ENCODE results near the gene SH3BP5.

The SH3BP5 gene

DNA sequence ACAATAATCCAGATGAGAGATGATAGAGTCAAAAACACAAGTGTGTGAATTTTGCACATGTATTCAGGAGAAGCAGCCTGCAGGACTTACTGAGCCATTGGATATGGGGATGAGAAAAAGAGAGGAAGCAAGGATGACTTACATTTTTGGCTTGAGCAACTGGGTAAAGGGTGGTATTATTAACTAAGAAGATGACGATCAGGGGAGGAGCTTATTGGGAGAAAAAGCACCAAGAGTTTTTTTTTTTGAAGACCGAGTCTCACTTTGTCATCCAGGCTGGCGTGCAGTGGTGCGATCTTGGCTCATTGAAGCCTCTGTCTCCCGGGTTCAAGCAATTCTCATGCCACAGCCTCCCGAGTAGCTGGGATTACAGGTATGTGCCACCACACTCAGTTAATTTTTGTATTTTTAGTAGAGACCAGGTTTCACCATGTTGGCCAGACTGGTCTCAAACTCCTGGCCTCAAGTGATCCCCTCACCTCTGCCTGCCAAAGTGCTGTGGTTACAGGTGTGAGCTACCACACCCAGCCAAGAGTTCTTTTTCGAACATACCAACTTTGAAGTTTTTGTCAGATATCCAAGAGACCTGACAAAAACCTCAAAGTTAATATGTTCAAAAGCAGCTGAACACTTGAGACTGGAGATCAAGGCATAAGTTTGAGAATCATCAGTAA is 14.8 kb upstream of the SH3BP5 start:
- DNase-seq, result no peak

DNA sequence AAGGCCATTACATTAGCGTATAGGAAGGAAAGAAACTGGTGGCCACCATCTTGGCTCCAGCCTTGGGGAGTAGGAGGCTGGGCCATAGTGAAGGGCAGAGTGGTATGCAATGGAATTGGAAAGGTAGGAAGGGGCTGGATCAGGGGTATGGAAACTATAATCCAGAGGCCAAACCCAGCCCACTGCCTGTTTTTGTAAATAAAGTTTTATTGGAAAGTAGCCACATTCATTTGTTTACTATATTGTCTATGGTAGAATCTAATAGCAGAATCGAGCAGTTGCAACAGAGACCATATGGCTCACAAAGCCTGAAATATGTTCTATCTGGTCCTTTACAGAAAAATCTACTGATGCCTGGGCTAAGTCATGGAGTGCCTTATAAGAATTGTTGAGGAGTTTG is 14.1 kb upstream of the SH3BP5 start:
- DNase-seq, result no peak

DNA sequence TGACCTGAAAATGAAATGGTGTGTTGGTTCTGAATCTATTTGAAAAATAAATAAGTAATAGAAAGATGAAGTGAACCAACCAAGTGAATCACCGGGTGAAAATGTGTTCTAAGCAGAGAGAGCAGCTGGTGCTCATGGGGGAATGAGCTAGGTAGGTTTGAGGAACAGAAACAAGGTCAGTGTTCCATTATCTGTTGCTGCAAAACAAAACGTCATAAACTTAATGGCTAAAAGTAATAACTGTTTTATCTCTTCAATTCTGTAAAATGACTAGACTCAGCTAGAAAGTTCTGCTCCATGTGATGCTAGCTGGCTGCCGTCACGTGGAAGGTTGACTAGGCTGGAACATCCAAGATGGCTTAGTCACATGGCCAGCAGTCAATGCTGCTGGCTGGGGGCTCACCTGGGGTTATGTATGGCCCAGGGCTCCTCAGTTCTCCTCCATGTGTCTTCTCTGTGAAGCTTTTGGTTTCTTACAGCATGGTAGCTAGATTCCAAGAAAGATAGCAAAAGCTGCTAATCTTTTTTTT is 13.3 kb upstream of the SH3BP5 start:
- no peak for DNase-seq

DNA sequence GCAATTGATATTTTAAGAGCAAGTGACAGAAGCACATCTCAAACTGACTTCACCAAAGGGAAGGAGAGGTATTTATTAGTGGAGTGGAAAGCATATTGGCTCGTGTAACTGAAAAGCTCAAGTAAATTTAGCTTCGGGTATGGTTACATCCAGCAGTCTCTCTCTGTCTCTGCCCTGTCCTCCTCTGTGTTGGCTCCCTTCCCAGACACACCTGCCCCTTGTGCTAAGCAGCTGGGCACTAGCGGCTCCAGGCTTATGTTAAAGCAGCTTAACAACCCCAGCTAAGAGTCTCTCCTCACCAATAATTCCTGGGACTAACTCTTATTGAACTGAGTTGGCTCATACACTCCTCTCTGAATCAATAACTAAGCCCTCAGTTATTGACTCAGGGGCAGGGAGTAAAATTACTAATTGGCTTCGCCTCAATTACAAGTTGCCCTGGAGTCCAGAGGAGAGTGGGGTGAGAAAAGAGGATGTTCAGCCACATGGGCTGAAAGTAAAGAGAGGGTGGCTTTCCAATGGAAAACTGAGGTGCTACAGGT is 12.8 kb upstream of the SH3BP5 start:
- no peak for DNase-seq

DNA sequence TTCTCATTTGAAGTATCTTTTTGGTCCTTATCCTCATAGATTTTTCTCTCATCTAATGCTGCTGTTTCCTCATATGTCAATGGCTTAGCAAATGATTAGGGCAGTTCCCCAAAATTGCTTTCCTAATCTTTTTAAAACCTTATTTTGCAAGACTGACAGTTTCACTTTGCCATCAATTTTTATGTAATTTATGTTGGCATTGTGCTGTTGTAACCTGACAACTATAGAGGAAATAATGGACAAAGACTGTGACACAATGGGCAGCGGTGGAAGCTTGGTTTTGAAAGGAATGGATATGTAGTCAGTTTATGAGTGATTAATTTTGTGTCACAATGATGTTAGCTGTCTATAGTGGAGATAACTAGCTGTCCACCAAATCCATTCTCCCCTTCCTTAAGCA is 10.6 kb upstream of the SH3BP5 start:
- DNase-seq, result no peak

DNA sequence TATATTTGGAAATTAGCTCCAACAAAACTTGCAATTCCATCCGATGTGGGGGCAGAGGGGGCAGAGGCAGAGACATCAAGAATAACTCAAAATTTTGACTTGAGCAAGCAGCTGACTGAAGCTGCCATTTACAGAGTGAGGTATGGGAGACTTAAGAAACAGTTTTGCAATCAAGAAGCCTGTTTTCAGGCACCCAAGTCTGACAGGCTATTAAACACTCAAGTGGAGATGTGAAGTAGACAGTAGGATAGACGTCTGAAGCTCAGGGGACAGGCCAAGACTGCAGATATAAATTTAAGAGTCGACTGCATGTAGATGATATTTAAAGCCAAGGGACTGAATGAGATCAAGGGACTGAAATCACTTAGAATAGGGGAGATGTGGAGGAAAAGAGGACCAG is 9.9 kb upstream of the SH3BP5 start:
- no peak for DNase-seq

DNA sequence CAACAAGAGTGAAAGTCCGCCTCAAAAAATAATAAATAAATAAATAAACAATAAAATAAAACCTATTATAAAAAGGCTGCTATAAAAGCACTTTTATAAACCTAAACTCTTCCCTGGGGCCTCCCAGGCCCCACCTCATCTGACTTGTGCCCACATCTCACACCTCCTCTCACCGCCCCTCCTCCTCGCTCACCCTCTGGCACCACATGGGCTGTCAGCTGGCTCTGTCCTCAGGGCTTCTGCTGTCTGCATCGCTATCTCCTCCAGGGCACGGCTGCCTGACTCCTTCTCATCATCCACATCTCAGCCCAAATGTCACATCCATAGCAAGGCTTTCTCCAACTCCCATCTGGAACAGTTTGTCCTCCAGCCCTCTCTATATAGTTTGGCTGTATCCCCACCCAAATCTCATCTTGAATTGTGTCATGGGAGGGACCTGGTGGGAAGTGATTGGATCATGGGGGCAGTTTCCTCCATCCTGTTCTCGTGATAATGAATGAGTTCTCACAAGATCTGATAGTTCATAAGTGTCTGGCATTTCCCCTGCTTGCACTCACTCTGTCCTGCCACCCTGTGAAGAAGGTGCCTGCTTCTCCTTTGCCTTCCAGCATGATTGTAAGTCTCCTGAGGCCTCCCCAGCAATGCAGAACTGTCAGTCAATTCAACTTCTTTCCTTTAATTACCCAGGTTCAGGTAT is 8.8 kb upstream of the SH3BP5 start:
- DNase-seq, result no peak

DNA sequence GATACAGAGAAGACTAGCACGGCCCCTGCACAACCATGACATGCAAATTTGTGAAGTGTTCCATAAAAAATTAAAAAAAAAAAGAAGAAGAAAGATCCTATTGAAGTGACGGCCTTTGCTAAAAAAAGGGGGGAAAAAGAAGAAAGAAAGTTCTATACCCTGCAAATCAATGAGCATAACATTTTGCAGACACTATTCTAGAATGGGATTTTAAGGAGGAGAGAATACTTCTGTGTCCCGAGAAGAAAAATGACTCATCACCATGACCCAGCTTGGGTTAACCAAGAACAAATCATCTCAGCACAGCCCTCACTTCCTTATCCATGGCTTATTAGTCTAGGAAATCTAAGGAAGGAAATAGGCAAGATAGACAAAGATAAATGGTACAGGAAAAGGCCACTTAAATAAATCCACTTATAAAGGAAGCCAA is 7.4 kb upstream of the SH3BP5 start:
- peak; percentile 64 for DNase-seq

DNA sequence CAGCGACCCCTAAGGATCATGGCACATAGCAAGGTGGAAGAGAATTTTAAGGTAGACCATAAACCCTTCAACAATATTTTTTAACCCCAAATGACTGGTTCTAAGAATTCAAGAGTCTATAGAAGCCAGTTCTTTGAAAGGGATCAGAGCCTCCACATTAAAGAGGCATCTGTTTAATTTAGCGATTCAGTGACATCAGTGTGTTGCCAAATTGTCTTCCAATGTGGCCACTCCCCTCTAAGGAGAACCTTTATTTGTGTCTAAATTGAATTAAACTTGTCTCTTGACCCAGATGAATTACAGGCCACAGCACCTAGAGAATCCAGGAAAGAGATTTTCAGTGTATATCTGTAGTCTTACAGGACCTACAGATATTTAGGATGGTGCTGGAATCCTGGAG is 6.6 kb upstream of the SH3BP5 start:
- no peak for DNase-seq

DNA sequence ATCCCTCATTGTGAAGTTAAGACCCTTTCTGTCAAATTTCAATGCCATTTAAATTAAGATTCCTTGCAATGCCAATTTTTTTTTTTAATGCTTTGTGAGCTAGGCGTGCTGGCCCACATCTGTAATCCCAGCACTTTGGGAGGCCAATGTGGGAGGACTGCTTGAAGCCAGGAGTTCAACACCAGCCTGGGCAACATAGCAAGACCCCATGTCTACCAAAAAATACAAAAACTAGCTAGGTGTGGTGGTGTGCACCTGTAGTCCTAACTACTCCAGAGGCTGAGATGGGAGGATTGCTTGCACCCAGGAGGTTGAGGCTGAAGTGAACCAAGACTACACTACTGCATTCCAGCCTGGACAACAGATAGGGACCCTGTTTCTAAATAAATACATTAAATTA is 5.6 kb upstream of the SH3BP5 start:
- DNase-seq, result no peak

DNA sequence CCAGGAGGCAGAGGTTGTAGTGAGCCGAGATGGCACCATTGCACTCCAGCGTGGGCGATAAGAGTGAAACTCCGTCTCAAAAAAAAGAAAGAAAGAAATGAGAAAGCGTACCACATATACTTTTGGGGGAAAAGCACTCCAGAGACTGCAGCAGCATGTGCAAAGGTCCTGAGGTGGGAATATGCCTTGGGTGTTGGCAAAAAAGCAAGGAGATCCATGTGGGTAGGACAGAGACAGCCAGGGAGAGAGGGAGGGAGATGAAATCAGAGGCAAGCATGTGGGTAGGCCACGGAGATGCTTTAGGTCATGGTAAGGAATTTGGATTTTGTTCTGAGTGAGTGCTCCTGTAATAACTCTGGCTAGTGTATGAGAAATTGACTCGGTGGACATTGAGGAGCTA is 3.7 kb upstream of the SH3BP5 start:
- DNase-seq, result no peak

DNA sequence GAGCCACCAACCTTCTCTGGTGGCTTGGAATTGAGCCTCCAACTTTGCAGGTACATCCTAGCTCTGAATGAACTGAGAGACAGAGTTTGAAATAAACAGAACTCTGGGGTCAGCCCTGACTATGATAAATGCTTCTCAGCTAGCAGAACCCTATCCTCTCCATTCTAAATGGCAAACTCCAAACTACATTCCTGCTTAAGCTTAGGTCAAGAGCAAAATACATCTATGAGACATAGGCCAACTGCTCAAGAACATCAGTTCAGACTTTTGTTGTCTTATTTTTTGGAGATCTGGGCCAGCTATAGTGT is 1.5 kb upstream of the SH3BP5 start:
- no peak for DNase-seq

DNA sequence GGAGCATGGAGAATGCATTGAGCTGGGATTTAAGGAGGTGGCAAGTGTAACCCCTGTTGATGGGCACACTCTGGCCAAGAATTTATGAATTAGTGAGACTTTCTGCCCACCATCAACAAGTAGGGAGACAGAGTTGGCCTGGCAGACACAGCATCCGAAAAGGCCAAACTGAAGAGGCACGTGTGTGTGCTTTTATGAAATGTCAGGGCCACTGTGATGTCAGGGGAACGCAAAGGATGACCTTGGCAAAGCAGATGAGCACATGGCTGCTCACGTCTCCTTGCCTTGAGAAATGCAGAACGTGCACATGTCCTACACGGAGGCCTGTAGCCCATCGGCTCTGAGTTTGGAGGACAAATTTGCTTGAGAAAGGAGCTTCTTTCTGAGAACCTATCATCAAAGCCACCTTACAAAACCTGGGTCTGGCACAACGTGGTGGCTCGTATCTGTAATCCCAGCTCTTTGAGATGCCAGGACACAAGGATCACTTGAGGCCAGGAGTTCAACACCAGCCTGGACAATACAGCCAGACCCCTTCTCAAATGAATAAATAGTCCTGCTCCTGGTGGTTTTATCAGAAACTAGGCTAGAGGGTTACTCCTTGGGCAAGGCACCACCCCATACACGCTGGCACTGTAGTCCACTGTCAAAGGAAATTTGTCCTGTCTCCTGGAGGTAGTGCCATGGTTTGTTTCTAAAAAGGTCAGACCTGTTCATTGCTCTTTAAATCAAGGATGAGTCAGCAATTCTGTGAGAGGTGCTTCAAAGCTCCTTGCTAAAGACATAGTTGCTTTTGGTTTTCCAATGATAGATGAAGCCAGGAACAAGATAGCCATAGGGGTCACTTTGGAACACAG is 941 bp upstream of the SH3BP5 start:
- no peak for DNase-seq

DNA sequence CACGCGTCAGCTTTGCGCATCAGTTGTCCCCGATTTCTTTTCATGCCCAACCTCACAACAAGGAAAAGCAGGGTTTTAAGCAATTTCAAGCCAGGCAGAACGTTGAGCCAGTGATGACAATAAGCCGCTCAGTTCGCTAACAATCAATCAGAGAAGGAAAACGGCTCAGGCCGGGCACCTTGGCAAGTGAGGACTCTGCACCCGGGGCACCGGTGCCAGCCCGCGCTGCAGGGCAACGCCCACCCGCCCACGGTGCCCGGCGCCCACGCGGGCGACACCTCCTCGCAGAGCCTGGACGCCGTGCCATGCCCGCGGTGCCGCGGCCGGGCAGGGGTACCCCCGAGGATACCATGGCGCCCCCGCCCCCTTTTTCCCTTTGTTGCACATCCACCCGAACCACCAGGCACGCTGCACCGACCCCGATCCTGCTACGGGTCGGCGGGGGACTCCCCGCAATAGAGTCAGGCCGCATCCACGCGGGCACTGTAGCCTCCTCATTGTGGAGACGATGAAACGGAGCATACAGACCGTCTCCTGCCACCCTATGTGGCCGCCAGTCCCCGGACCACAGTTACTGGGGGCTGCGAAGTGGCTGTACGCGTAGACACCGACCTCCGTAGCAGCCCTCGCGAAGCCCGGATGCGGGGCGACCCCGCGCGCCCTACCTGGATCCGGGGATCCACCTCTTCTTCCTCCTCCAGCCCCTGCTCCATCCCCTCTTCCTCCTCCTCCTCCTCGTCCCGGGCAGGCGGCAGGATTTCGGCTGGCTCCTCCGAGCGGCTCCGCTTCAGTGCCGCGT is 581 bp downstream of the SH3BP5 start:
- DNase-seq, result no peak

DNA sequence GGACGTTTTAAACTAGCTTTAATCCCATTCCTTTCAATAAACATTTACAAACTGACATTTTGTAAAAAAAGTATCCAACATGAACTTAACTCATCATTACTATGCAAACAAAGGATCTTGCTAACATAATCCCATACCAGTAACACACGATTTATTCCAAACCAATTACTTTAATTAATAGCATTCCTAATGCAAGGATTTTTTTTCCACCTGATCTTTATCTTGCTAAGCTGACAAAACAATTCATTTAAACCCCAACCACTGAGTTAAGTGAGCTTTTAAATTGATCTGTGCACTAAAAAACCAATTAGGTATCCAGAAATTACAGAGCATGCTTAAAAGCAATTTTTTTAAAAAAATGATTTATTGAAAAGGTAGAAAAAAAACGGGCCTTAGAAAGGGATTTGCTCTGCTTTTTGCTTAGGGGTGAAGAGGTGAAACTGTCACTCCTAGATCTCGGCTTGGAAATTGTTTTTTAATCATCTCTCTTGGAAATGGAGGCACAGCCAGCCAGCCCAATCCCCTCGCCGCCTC is 1.2 kb downstream of the SH3BP5 start:
- DNase-seq, result no peak

DNA sequence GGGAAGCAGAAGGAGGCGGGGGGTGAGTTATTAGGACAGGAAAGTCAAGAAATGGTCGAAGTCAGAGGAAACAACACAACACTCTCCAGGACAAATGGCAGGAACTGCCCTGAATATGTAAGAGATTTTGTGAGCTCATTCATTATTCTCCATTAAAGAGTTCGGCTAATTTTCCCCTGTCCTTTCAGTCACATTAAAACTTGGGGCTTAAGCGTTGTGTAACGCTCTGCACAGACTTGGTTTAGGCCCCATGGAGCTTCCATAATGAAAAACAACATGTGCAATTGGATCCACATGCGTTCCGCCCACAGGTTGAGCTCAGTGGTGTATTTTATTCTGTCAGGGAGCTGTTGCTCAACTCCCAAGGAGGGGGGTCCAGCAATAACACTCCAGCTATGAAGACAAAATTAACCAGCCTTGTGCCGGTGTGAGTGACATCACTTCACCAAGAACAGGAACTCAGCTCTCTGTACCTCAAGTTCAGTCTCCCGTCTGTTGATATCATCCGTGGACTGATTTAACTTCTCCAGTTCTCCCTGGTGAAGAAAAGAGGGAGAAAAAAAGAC is 2.3 kb downstream of the SH3BP5 start:
- no peak for DNase-seq

DNA sequence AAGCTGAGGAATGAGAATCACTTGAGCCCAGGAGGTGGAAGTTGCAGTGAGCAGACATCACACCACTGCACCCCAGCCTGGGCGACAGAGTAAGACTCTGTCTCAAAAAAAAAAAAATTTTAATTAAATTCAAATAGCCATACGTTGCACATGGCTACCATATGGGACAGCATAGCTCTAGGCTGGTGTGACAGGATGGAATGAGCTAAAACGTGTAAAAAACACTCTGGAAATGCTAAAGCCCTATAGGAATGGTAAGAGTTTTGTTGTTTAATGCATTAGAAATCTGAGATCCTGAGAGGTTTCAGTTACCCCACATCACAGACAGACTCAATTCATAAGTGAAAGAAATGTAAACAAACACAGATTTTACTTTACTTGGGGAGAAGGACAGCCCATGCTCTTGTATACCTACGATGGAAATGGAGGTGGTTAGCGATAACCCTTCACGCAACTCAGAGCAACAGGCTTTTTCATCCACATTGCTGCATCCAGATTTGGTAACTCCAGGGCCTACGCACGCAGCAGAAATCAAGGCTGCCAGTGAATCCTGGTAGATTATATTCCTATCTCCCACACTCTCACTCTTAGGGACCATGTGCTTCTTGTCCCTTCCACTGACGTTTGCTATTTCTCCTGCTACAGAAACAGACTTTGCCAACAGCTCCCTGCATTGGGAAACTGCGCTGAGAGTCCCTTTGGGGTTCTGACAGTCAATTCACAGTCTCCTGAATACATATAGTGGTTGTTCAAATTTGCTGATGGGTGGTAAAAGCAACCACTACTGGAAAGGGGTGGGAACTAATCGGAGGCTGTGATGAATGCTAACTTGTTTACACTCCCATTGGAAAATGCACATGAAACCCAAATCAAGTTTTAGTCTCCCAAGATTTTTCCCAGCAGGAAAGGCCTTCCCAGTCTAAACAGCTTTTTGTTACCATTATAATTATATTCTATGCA is 3.1 kb downstream of the SH3BP5 start:
- DNase-seq, result no peak

DNA sequence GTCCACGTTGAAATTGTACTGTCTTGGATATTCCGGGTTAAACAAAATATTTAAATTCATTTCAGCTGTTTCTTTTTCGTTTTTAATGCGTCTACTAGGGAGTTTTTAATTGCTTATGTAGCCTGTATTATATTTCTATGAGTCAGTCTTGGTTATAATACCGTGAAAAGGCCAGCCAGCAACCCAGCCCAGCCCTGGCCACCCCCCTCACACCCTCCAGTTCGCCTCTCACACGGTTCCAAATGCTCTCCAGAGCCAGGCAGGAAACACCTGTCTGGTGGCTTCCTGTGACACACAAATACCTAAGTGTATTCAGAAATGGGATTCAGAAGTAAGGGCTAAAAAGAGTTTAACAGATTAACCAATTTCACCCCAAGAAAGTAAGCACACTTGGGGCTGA is 4.4 kb downstream of the SH3BP5 start:
- no peak for DNase-seq

DNA sequence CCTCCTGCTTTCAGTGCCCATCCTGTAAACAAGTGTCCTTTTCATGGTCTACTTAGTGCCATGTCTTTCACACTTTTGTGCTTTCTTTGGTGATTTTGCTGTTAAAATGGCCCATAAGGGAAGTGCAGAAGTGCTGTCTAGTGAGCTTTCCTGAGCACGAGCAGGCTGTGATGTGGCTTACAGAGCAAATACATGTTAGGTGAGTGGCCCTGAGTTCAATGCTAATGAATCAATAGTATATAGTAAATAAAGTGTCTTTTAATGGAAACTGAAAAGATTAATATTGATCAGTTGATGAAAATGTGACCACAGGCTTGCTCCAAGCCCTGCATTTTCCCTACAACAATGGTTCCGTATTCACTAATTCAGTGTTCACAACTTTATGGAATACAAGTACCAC is 5.7 kb downstream of the SH3BP5 start:
- no peak for DNase-seq

DNA sequence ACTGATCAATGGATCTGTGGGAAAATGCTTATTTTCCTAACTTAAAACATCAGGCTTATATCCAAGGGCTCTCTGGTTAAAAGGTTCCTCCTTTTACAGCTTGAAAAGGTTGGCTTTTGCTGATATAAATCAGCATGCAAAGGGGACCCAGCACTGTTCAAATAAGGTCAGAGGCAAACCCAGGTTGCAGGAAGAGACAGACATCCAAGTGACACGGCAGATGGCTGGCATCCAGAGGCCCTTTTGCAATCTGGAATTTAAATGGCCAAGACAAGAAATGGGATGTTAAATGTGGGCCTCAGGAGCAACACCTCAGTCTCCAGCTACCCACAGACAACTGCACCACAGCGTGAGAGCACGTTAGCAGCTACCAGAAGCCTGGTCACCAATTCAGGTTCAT is 6.3 kb downstream of the SH3BP5 start:
- DNase-seq, result no peak

DNA sequence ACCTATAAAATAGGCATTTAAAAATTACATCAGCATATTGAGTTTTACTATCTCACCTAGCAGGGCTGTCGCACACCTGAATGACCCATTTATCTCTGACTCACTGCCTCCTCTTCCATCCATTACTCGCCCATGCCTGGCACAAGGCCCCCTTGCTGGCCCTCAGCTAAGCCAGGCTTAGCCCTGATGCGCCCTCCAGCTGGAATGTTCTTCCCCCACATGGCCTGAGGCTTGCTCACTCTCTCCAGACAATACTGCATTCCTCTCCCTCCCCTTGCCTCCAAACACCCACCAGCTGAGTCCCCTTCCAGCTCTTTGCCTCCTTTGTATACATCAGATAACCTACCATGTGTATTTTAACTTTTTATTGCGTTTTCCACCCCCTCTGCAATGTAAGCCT is 7.2 kb downstream of the SH3BP5 start:
- peak; percentile 24 for DNase-seq
